ENCODE measurements around the gene OR2AG2. TPM values are rescaled to one million over a fixed set of nuclear protein-coding genes. Genes with fewer than 3 reads are reported as not detected.
A peak's percentile ranks its signal among the peaks of the same experiment; 100 is the strongest.
"Not testable (repeated sequence)": the region's sequence is repeated elsewhere in the genome, so short reads cannot be mapped to it uniquely, and the experiment has no call there.

The OR2AG2 gene
- under 1 TPM in 1 of 2 donors, not detected in 1; 0.19 TPM for total RNA-seq

GRCh38 chr11:6771926-6772893 lies at the start of gene OR2AG2:
OR2AG2 (minus strand) TSS chr11:6771976; CDS start chr11:6768957, 3,019 bp downstream.
- Mint-ChIP-seq H3K9me3 (no peaks in the 10 kb centered on the region), H3K4me3 (no peak within 1 kb of the TSS), H3K36me3 (ENCODE audit: insufficient read depth in 2 of 2) (no peaks in the 10 kb centered on the region), H3K4me1 (ENCODE audit: low read depth) (peaks cover 4% of the 10 kb centered on the region), H3K27ac (no peak within 1 kb of the TSS), H3K27me3 (ENCODE audit: low read depth) (no peaks in the 10 kb centered on the region)
- ATAC-seq (replicated peaks in 1 of 2) (no peak), DNase-seq (no peak)

GRCh38 chr11:6818967-6819366 lies 47.2 kb upstream of the OR2AG2 start:
- Mint-ChIP-seq H3K27ac (no peak overlapping the region), H3K27me3 (ENCODE audit: low read depth) (peaks cover 9% of the 10 kb centered on the region), H3K4me3 (no peak overlapping the region), H3K9me3 (peaks cover 0 to 4% of the 10 kb centered on the region in 2 donors), H3K4me1 (ENCODE audit: low read depth) (no peaks in the 10 kb centered on the region), H3K36me3 (ENCODE audit: insufficient read depth in 2 of 2) (peaks cover 0 to 2% of the 10 kb centered on the region in 2 donors)
- DNase-seq (no peak), ATAC-seq (replicated peaks in 1 of 2) (no peak)

- peaks cover 0 to 2% of the 10 kb centered on the region in 2 donors for H3K36me3 Mint-ChIP-seq (ENCODE audit: insufficient read depth in 2 of 2)
- H3K27ac Mint-ChIP-seq = no peak overlapping the region
- H3K4me1 Mint-ChIP-seq (ENCODE audit: low read depth) = no peaks in the 10 kb centered on the region
- peaks cover 15% of the 10 kb centered on the region for H3K27me3 Mint-ChIP-seq (ENCODE audit: low read depth)
- DNase-seq (no peak), ATAC-seq (replicated peaks in 1 of 2) (no peak)
- H3K4me3 Mint-ChIP-seq = no peak overlapping the region
- peaks cover 0 to 4% of the 10 kb centered on the region in 2 donors for H3K9me3 Mint-ChIP-seq
These were observed 45.9 kb upstream of the OR2AG2 start for GRCh38 chr11:6817694-6818093.

- H3K9me3 Mint-ChIP-seq = no peaks in the 10 kb centered on the region
- no peaks in the 10 kb centered on the region for H3K4me1 Mint-ChIP-seq (ENCODE audit: low read depth)
- no peaks in the 10 kb centered on the region for H3K36me3 Mint-ChIP-seq (ENCODE audit: insufficient read depth in 2 of 2)
- H3K4me3 Mint-ChIP-seq = no peak overlapping the region
- no peak overlapping the region for H3K27ac Mint-ChIP-seq
- no peak for ATAC-seq (replicated peaks in 1 of 2)
- DNase-seq = no peak
- H3K27me3 Mint-ChIP-seq (ENCODE audit: low read depth) = peaks cover 17% of the 10 kb centered on the region
These were observed 41.9 kb upstream of the OR2AG2 start for GRCh38 chr11:6813656-6814055.

GRCh38 chr11:6812390-6813005 lies 40.7 kb upstream of the OR2AG2 start:
- ATAC-seq (replicated peaks in 1 of 2) (peak; percentile 72 to 79), DNase-seq (peak; percentile 29 to 50)
- H3K4me1 Mint-ChIP-seq (ENCODE audit: low read depth) = no peaks in the 10 kb centered on the region
- peaks cover 26% of the 10 kb centered on the region for H3K27me3 Mint-ChIP-seq (ENCODE audit: low read depth)
- no peaks in the 10 kb centered on the region for H3K9me3 Mint-ChIP-seq
- no peaks in the 10 kb centered on the region for H3K36me3 Mint-ChIP-seq (ENCODE audit: insufficient read depth in 2 of 2)
- H3K4me3 Mint-ChIP-seq = no peak overlapping the region
- H3K27ac Mint-ChIP-seq = no peak overlapping the region

GRCh38 chr11:6801075-6801474 lies 29.3 kb upstream of the OR2AG2 start:
- H3K27ac Mint-ChIP-seq; H3K4me3 Mint-ChIP-seq; H3K4me1 Mint-ChIP-seq (ENCODE audit: low read depth); H3K9me3 Mint-ChIP-seq; DNase-seq; H3K27me3 Mint-ChIP-seq (ENCODE audit: low read depth); ATAC-seq (replicated peaks in 1 of 2); H3K36me3 Mint-ChIP-seq (ENCODE audit: insufficient read depth in 2 of 2): not testable (repeated sequence)

- ATAC-seq (replicated peaks in 1 of 2) = no peak
- no peaks in the 10 kb centered on the region for H3K4me1 Mint-ChIP-seq (ENCODE audit: low read depth)
- DNase-seq = no peak
- H3K27ac Mint-ChIP-seq = no peak within 1 kb of the TSS
- H3K9me3 Mint-ChIP-seq = peaks cover 0 to 6% of the 10 kb centered on the region in 2 donors
- H3K36me3 Mint-ChIP-seq (ENCODE audit: insufficient read depth in 2 of 2) = no peaks in the 10 kb centered on the region
- no peak within 1 kb of the TSS for H3K4me3 Mint-ChIP-seq
- H3K27me3 Mint-ChIP-seq (ENCODE audit: low read depth) = peaks cover 9% of the 10 kb centered on the region
These were observed 27.6 kb upstream of the OR2AG2 start, which contains the start of gene OR6A2 for GRCh38 chr11:6799402-6799801. OR6A2 (minus strand) TSS chr11:6799689; CDS start chr11:6795708, 3,981 bp downstream.

- Mint-ChIP-seq H3K9me3 (no peaks in the 10 kb centered on the region), H3K27ac (no peak overlapping the region), H3K4me1 (ENCODE audit: low read depth) (no peaks in the 10 kb centered on the region), H3K36me3 (ENCODE audit: insufficient read depth in 2 of 2) (no peaks in the 10 kb centered on the region), H3K27me3 (ENCODE audit: low read depth) (no peaks in the 10 kb centered on the region), H3K4me3 (no peak overlapping the region)
- ATAC-seq (replicated peaks in 1 of 2) = no peak
- no peak for DNase-seq
These were observed 22.9 kb upstream of the OR2AG2 start for GRCh38 chr11:6794639-6795038.

- Mint-ChIP-seq H3K36me3 (ENCODE audit: insufficient read depth in 2 of 2) (no peaks in the 10 kb centered on the region), H3K27me3 (ENCODE audit: low read depth) (no peaks in the 10 kb centered on the region), H3K9me3 (no peaks in the 10 kb centered on the region), H3K27ac (no peak overlapping the region), H3K4me3 (no peak overlapping the region), H3K4me1 (ENCODE audit: low read depth) (no peaks in the 10 kb centered on the region)
- no peak for DNase-seq
- ATAC-seq (replicated peaks in 1 of 2) = no peak
These were observed 18.8 kb upstream of the OR2AG2 start for GRCh38 chr11:6790546-6790945.

GRCh38 chr11:6782720-6783119 lies 10.9 kb upstream of the OR2AG2 start, which contains the start of gene OR2AG1:
OR2AG1 (plus strand) TSS chr11:6783020; CDS start chr11:6785038, 2,018 bp downstream.
- Mint-ChIP-seq H3K9me3 (no peaks in the 10 kb centered on the region), H3K27me3 (ENCODE audit: low read depth) (no peaks in the 10 kb centered on the region), H3K27ac (no peak within 1 kb of the TSS), H3K36me3 (ENCODE audit: insufficient read depth in 2 of 2) (no peaks in the 10 kb centered on the region), H3K4me1 (ENCODE audit: low read depth) (no peaks in the 10 kb centered on the region), H3K4me3 (no peak within 1 kb of the TSS)
- no peak for ATAC-seq (replicated peaks in 1 of 2)
- DNase-seq = no peak

GRCh38 chr11:6780829-6781228 lies 9.1 kb upstream of the OR2AG2 start:
- H3K27ac Mint-ChIP-seq = no peak overlapping the region
- DNase-seq (no peak), ATAC-seq (replicated peaks in 1 of 2) (no peak)
- H3K36me3 Mint-ChIP-seq (ENCODE audit: insufficient read depth in 2 of 2) = no peaks in the 10 kb centered on the region
- H3K27me3 Mint-ChIP-seq (ENCODE audit: low read depth) = no peaks in the 10 kb centered on the region
- H3K4me1 Mint-ChIP-seq (ENCODE audit: low read depth) = no peaks in the 10 kb centered on the region
- H3K4me3 Mint-ChIP-seq = no peak overlapping the region
- H3K9me3 Mint-ChIP-seq = no peaks in the 10 kb centered on the region

GRCh38 chr11:6778518-6778917 lies 6.7 kb upstream of the OR2AG2 start:
- no peaks in the 10 kb centered on the region for H3K27me3 Mint-ChIP-seq (ENCODE audit: low read depth)
- no peak overlapping the region for H3K4me3 Mint-ChIP-seq
- ATAC-seq (replicated peaks in 1 of 2) (no peak), DNase-seq (no peak)
- no peaks in the 10 kb centered on the region for H3K36me3 Mint-ChIP-seq (ENCODE audit: insufficient read depth in 2 of 2)
- H3K9me3 Mint-ChIP-seq = no peaks in the 10 kb centered on the region
- no peak overlapping the region for H3K27ac Mint-ChIP-seq
- H3K4me1 Mint-ChIP-seq (ENCODE audit: low read depth) = no peaks in the 10 kb centered on the region

- Mint-ChIP-seq H3K27ac (no peak overlapping the region), H3K4me1 (ENCODE audit: low read depth) (peaks cover 12% of the 10 kb centered on the region), H3K36me3 (ENCODE audit: insufficient read depth in 2 of 2) (no peaks in the 10 kb centered on the region), H3K4me3 (no peak overlapping the region), H3K9me3 (no peaks in the 10 kb centered on the region), H3K27me3 (ENCODE audit: low read depth) (peaks cover 4% of the 10 kb centered on the region)
- DNase-seq = peak; percentile 48 to 50
- ATAC-seq (replicated peaks in 1 of 2) = peak; percentile 72
These were observed 14.3 kb downstream of the OR2AG2 start for GRCh38 chr11:6757373-6757967.
